K562 (cell line): ENCODE results near the gene MMP17. TPM values are rescaled to one million over a fixed set of nuclear protein-coding genes. Genes with fewer than 3 reads are reported as not detected.

Source experiments
- CBX1 ChIP-seq: sonication (generic); IDR thresholded peaks from 2 replicates; pipeline ENCODE4 v1.6.1; 2016; ENCODE audit warnings: antibody characterized with exemption, low read depth, mild to moderate bottlenecking
- CHD4 ChIP-seq: fragments of 200-600 bp; sonication (generic); IDR thresholded peaks from 3 replicates; pipeline ENCODE4 v1.6.1; 2012; ENCODE audit warnings: low read depth, mild to moderate bottlenecking, mixed read lengths, low read length, inconsistent platforms; ENCODE audit not compliant: insufficient read depth, insufficient replicate concordance, poor library complexity, severe bottlenecking
- JUN ChIP-seq, 2 experiments: sonication (generic) in 1 of 2; formaldehyde crosslinking in 1 of 2; IDR thresholded peaks; 2 replicates each; pipeline versions ENCODE4 v1.6.1 to v1.8.0; 2012 to 2022; ENCODE audit warnings: borderline replicate concordance in 2 of 2, mild to moderate bottlenecking in 2 of 2, improper control_type of control experiment in 1 of 2, low read depth in 1 of 2, low read length in 1 of 2, missing genetic modification reagents in 1 of 2
- MCM3 ChIP-seq: fragments of 450-650 bp; IDR thresholded peaks from 2 replicates; pipeline ENCODE4 v1.6.1; 2016
- NEUROD1 ChIP-seq: fragments of 150-350 bp; IDR thresholded peaks from 2 replicates; pipeline ENCODE4 v1.6.1; 2014; ENCODE audit warnings: borderline replicate concordance, low read length, low read depth; ENCODE audit not compliant: partially characterized antibody
- PYGO2 ChIP-seq: fragments of 450-650 bp; IDR thresholded peaks from 2 replicates; pipeline ENCODE4 v1.6.1; 2016; ENCODE audit warnings: mild to moderate bottlenecking, missing genetic modification characterization, moderate library complexity, missing compliant biosample characterization
- RAD21 ChIP-seq, 2 experiments: fragments of 250-450 bp in 1 of 2; fragments of 450-650 bp in 1 of 2; sonication (Bioruptor Pico) in 1 of 2; formaldehyde crosslinking in 1 of 2; IDR thresholded peaks in 1 of 2; conservative IDR thresholded peaks in 1 of 2; 2 replicates each; pipeline versions ENCODE4 v1.4.0 to v1.8.0; 2020 to 2022; ENCODE audit warnings: mild to moderate bottlenecking in 2 of 2, moderate library complexity in 1 of 2
- RCOR1 ChIP-seq, 2 experiments: IDR thresholded peaks; 2 replicates each; pipeline ENCODE4 v1.6.1; 2012; ENCODE audit warnings: low read depth in 2 of 2, low read length in 2 of 2, borderline replicate concordance in 1 of 2, improper control_type of control experiment in 1 of 2
- SAP30 ChIP-seq: fragments of 200-600 bp; sonication (generic); IDR thresholded peaks from 2 replicates; pipeline ENCODE4 v1.6.1; 2012; ENCODE audit warnings: borderline replicate concordance, low read depth, mild to moderate bottlenecking, moderate library complexity, low read length, control low read depth, inconsistent platforms; ENCODE audit not compliant: insufficient read depth, poor library complexity, severe bottlenecking
- STAG1 ChIP-seq: sonication (generic); formaldehyde crosslinking; IDR thresholded peaks from 2 replicates; pipeline ENCODE4 v1.5.0; 2020; ENCODE audit warnings: missing genetic modification reagents, borderline replicate concordance
- TEAD1 ChIP-seq, 2 experiments: fragments of 450-650 bp in 1 of 2; sonication (generic) in 1 of 2; formaldehyde crosslinking; IDR thresholded peaks; 2 replicates each; pipeline versions ENCODE4 v1.4.0 to v1.8.0; 2020 to 2022; ENCODE audit warnings: mild to moderate bottlenecking in 2 of 2, missing genetic modification reagents in 1 of 2
- TEAD4 ChIP-seq, 2 experiments: sonication (generic) in 1 of 2; formaldehyde crosslinking in 1 of 2; IDR thresholded peaks; 2 replicates each; pipeline versions ENCODE4 v1.6.1 to v1.8.0; 2012 to 2022; ENCODE audit warnings: borderline replicate concordance in 1 of 2, inconsistent platforms in 1 of 2, low read length in 1 of 2, mild to moderate bottlenecking in 1 of 2, missing genetic modification reagents in 1 of 2
- ZNF41 ChIP-seq: fragments of 250-450 bp; sonication (Bioruptor Pico); conservative IDR thresholded peaks from 2 replicates; pipeline ENCODE4 v1.4.0; 2020; ENCODE audit warnings: mild to moderate bottlenecking
- ZNF707 ChIP-seq: fragments of 250-450 bp; sonication (Bioruptor Pico); conservative IDR thresholded peaks from 2 replicates; pipeline ENCODE4 v1.8.0; 2022; ENCODE audit warnings: inconsistent platforms, mild to moderate bottlenecking, moderate library complexity
- polyA plus RNA-seq, 8 experiments: library from polyadenylated mRNA; depleted of rRNA in 4 of 8; stranded (reverse) in 5 of 8; unstranded in 3 of 8; fragments of >200 nt; fragmentation: Nextera tagmentation in 2 of 8; fragmentation: Illumina TruSeq in 1 of 8; extraction: Ambion mirVana in 2 of 8; extraction: Trizol in 1 of 8; gene quantifications; 2 replicates each; pipeline versions ENCODE4 v1.2.1 to v1.2.3, GENCODE V29; 2011 to 2014; ENCODE audit warnings: inconsistent platforms in 1 of 8, missing spikeins in 1 of 8
- total RNA-seq, 7 experiments: library from RNA; depleted of rRNA in 6 of 7; stranded (reverse); fragments of >200 nt in 6 of 7; fragmentation: Illumina TruSeq in 2 of 7; extraction: Trizol in 2 of 7; gene quantifications; 2 replicates each; pipeline versions ENCODE4 v1.2.1 to v1.2.3, GENCODE V29; 2011 to 2021; ENCODE audit warnings: low replicate concordance in 1 of 7
- TF ChIP-seq, protein P1 (sequence below), 3 experiments: fragments of 200-800 bp in 1 of 3; sonication (Bioruptor generic) in 1 of 3; sonication (generic) in 1 of 3; formaldehyde crosslinking in 1 of 3; IDR thresholded peaks; 2 replicates each; pipeline versions ENCODE4 v1.6.1 to v1.8.0; 2016 to 2022; ENCODE audit warnings: mild to moderate bottlenecking in 2 of 3, missing compliant biosample characterization in 2 of 3, missing genetic modification characterization in 2 of 3, missing genetic modification reagents in 1 of 3
- TF ChIP-seq, protein P2 (sequence below): sonication (generic); formaldehyde crosslinking; IDR thresholded peaks from 2 replicates; pipeline ENCODE4 v1.8.0; 2022; ENCODE audit warnings: missing genetic modification reagents, mild to moderate bottlenecking, borderline replicate concordance
- TF ChIP-seq, protein P3 (sequence below), 2 experiments: IDR thresholded peaks; 2 replicates each; pipeline ENCODE4 v1.6.1; 2011; ENCODE audit warnings: borderline replicate concordance in 1 of 2, control low read depth in 1 of 2, low read depth in 1 of 2, low read length in 1 of 2, mild to moderate bottlenecking in 1 of 2, mixed read lengths in 1 of 2, moderate library complexity in 1 of 2; ENCODE audit not compliant: insufficient read depth in 1 of 2, insufficient read length in 1 of 2, poor library complexity in 1 of 2, severe bottlenecking in 1 of 2; ENCODE audit errors: extremely low read depth in 1 of 2

Gene MMP17
- total and polyA plus RNA-seq, 9 of the 15 experiments (the other 6 are each of a cell fraction or from before 2014, with no cell fraction given), result 1.1 to 21.2 (median 17.1) TPM; not detected in 2

DNA sequence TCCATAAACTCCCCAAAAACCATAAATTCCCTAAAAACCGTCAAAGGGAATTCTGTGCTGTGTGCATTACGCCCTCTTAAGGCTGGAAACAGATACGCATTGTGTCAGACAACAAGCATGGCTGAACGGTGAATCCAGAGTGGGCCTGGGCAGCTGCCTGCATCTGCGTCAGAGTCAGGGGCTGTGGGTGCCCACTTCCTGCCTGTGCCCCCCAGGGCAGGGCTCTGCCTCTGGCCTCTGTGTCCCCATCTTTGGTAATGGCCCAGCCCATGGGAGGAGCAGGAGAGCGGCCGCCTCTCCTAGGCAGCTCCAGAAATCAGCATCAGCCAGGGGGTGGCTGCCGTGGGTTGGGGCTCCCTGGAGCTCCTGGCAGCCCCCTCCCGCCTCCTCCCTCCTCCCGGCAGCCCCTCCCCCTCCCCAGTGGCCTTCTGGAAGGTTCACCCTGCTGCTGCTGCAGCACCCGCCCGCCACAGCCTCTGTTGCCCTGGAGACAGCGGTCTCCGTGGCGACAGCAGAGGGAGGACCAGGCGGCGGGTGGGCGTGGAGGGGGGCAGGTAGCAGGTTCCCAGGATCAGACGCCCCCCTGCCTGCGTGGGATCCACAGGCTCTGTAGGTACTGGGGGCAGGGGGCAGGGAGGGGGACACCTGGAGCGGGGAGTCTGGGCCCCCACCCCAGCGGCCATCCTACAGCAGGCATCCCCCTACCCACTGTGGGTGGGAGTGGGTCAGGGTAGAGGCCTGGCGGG, 5.9 kb downstream of the MMP17 start (continued):
- TF ChIP-seq ZNF41 (no peak), CHD4 (no peak), PYGO2 (tag) (no peak), JUN (IDR thresholded peaks at IDR 0.05; ENCODE audit: borderline replicate concordance, low read depth, low read length) (no peak), JUN (CRISPR knock-in tag; IDR thresholded peaks at IDR 0.05; ENCODE audit: borderline replicate concordance) (0 out of 2 replicates have a peak, but pooled peaks have one; percentile 13), STAG1 (CRISPR knock-in tag) (peak; percentile 19; the same call in 1 of the 2 replicates), CBX1 (no peak), SAP30 (no peak), NEUROD1 (no peak), TEAD1 (CRISPR knock-in tag; IDR thresholded peaks at IDR 0.05) (no peak), TEAD4 (IDR thresholded peaks at IDR 0.05; ENCODE audit: low read length) (no peak), TEAD4 (CRISPR knock-in tag; IDR thresholded peaks at IDR 0.05; ENCODE audit: borderline replicate concordance) (0 out of 2 replicates have a peak, but pooled peaks have one; percentile 11), RCOR1 (IDR thresholded peaks at IDR 0.05; ENCODE audit: borderline replicate concordance in 1 of 2, low read depth in 2 of 2, low read length in 2 of 2) (0 out of 4 replicates have a peak, but pooled peaks of 1 of the 2 experiments have one; percentile 20), RAD21 (CRISPR knock-in tag; conservative IDR thresholded peaks at IDR 0.05 in 1 of 2, IDR thresholded peaks at IDR 0.05 in 1 of 2) (peak in 1 of 2 experiments; percentile 51; a peak in 2 of 4 replicates), MCM3 (no peak), ZNF707 (CRISPR knock-in tag) (no peak)
- TF ChIP-seq, protein P1, sequence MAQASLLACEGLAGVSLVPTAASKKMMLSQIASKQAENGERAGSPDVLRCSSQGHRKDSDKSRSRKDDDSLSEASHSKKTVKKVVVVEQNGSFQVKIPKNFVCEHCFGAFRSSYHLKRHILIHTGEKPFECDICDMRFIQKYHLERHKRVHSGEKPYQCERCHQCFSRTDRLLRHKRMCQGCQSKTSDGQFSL (CRISPR knock-in tag; IDR thresholded peaks at IDR 0.05), result no peak
- TF ChIP-seq, protein P1 (tag; IDR thresholded peaks at IDR 0.05), result no peak
- TF ChIP-seq, protein P2, sequence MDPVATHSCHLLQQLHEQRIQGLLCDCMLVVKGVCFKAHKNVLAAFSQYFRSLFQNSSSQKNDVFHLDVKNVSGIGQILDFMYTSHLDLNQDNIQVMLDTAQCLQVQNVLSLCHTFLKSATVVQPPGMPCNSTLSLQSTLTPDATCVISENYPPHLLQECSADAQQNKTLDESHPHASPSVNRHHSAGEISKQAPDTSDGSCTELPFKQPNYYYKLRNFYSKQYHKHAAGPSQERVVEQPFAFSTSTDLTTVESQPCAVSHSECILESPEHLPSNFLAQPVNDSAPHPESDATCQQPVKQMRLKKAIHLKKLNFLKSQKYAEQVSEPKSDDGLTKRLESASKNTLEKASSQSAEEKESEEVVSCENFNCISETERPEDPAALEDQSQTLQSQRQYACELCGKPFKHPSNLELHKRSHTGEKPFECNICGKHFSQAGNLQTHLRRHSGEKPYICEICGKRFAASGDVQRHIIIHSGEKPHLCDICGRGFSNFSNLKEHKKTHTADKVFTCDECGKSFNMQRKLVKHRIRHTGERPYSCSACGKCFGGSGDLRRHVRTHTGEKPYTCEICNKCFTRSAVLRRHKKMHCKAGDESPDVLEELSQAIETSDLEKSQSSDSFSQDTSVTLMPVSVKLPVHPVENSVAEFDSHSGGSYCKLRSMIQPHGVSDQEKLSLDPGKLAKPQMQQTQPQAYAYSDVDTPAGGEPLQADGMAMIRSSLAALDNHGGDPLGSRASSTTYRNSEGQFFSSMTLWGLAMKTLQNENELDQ (CRISPR knock-in tag), result no peak
- TF ChIP-seq, protein P3, sequence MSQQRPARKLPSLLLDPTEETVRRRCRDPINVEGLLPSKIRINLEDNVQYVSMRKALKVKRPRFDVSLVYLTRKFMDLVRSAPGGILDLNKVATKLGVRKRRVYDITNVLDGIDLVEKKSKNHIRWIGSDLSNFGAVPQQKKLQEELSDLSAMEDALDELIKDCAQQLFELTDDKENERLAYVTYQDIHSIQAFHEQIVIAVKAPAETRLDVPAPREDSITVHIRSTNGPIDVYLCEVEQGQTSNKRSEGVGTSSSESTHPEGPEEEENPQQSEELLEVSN (IDR thresholded peaks at IDR 0.05; ENCODE audit: borderline replicate concordance in 1 of 2, extremely low read depth in 1 of 2, insufficient read depth in 1 of 2, insufficient read length in 1 of 2, low read depth in 1 of 2, low read length in 1 of 2, poor library complexity in 1 of 2, severe bottlenecking in 1 of 2), result no peak
